Measurements from ENCODE around the gene LAMC3.

LAMC3 gene

GRCh38 chr9:131068076-131068816 is 59.3 kb downstream of the LAMC3 start:
- no peak for FAIRE-seq

GRCh38 chr9:131069699-131070098 is 60.7 kb downstream of the LAMC3 start:
- FAIRE-seq = no peak
- DNase-seq (ENCODE audit: insufficient read length, low spot score) = no peak

More at GRCh38 chr9:131068076-131068816, 59.3 kb downstream of the LAMC3 start:
- DNase-seq (ENCODE audit: insufficient read length, low spot score) = no peak

- FAIRE-seq (no peak), DNase-seq (ENCODE audit: insufficient read length, low spot score) (no peak)
Measured at GRCh38 chr9:131072107-131072870, 63.3 kb downstream of the LAMC3 start.

- DNase-seq (ENCODE audit: insufficient read length, low spot score) (no peak), FAIRE-seq (no peak)
Measured at GRCh38 chr9:131072871-131073237, 63.9 kb downstream of the LAMC3 start.

GRCh38 chr9:131076347-131077195 is 67.6 kb downstream of the LAMC3 start:
- DNase-seq (ENCODE audit: insufficient read length, low spot score) = no peak
- FAIRE-seq = no peak

- FAIRE-seq (no peak), DNase-seq (ENCODE audit: insufficient read length, low spot score) (no peak)
Measured at GRCh38 chr9:131078427-131079366, 69.7 kb downstream of the LAMC3 start.

- DNase-seq (ENCODE audit: insufficient read length, low spot score) (no peak), FAIRE-seq (no peak)
Measured at GRCh38 chr9:131080589-131080988, 71.6 kb downstream of the LAMC3 start.

- FAIRE-seq = no peak
- no peak for DNase-seq (ENCODE audit: insufficient read length, low spot score)
Measured at GRCh38 chr9:131081868-131082267, 72.9 kb downstream of the LAMC3 start.

GRCh38 chr9:131082774-131083512 is 74.0 kb downstream of the LAMC3 start:
- no peak for FAIRE-seq
- no peak for DNase-seq (ENCODE audit: insufficient read length, low spot score)

GRCh38 chr9:131084661-131085369 is 75.8 kb downstream of the LAMC3 start:
- DNase-seq (ENCODE audit: insufficient read length, low spot score) (no peak), FAIRE-seq (no peak)

- DNase-seq (ENCODE audit: insufficient read length, low spot score) = no peak
- no peak for FAIRE-seq
Measured at GRCh38 chr9:131085370-131086122, 76.6 kb downstream of the LAMC3 start.

GRCh38 chr9:131087354-131087893 is 78.5 kb downstream of the LAMC3 start:
- DNase-seq (ENCODE audit: insufficient read length, low spot score) (no peak), FAIRE-seq (no peak)

GRCh38 chr9:131090025-131090787 is 81.2 kb downstream of the LAMC3 start:
- FAIRE-seq = no peak
- DNase-seq (ENCODE audit: insufficient read length, low spot score) = no peak

- DNase-seq (ENCODE audit: insufficient read length, low spot score) = no peak
- FAIRE-seq = no peak
Measured at GRCh38 chr9:131091352-131091992, 82.5 kb downstream of the LAMC3 start.

- FAIRE-seq = no peak
- DNase-seq (ENCODE audit: insufficient read length, low spot score) = no peak
Measured at GRCh38 chr9:131092030-131092429, 83.1 kb downstream of the LAMC3 start.

- FAIRE-seq (no peak), DNase-seq (ENCODE audit: insufficient read length, low spot score) (no peak)
Measured at GRCh38 chr9:131092548-131093440, 83.8 kb downstream of the LAMC3 start.

All from GM19239 (cell line).